ENCODE data around the gene DKKL1.
A peak's percentile ranks its signal among the peaks of the same experiment; 100 is the strongest.

Gene DKKL1

DNA sequence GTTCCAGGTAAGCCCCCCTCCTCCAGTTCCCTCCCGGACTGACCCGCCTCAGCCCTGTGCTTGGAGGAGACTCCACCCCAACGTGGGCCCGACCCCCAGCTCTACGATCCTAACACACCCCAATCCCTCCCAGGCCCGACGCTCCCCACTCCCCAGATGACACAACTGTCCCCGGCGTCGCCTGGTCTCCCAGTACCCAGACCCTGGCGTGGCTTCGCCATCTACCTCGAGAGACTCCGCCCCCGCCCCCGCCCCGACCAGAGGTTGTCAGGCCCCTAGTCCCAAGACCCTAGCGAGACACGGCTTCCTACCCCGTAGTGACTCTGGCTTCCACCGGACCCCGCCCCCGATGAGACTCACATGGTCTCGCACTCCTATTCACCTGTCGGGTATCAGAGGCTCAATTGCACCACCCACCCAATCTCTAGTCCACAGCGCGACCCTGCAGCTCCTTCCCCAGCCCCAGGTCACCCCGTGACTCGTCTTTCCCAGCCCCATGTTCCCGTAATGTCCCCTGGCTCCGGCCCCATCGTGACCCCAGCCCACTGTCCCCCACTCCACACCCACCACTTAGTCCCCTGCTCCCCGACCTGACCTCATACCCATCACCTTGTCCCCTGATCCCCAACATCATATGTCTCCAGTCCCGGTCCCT lies 25.5 kb upstream of the DKKL1 start:
- FAIRE-seq, result no peak
- no peak for DNase-seq (ENCODE audit: low spot score)

DNA sequence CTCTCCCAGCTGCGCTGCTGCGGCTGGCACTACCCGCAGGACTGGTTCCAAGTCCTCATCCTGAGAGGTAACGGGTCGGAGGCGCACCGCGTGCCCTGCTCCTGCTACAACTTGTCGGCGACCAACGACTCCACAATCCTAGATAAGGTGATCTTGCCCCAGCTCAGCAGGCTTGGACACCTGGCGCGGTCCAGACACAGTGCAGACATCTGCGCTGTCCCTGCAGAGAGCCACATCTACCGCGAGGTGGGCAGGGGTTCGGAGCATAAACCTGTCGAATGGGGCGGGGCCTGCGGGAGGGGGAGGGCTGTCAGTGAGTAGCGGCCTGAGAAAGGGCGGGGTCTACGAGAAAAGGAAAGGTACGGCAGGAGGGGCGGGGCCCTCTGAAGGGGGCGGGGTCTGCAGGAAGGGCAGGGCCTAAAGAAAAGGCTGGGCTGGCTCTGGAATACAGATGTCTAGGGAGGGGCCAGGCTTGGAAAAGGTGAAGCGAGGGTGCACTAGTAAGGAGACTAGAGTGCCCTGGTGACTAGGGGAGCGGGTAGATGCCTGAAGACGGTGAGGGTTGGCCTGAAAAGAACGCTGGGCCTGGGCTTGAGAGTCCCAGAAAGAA lies 24.9 kb upstream of the DKKL1 start:
- DNase-seq (ENCODE audit: low spot score) (no peak), FAIRE-seq (no peak)

DNA sequence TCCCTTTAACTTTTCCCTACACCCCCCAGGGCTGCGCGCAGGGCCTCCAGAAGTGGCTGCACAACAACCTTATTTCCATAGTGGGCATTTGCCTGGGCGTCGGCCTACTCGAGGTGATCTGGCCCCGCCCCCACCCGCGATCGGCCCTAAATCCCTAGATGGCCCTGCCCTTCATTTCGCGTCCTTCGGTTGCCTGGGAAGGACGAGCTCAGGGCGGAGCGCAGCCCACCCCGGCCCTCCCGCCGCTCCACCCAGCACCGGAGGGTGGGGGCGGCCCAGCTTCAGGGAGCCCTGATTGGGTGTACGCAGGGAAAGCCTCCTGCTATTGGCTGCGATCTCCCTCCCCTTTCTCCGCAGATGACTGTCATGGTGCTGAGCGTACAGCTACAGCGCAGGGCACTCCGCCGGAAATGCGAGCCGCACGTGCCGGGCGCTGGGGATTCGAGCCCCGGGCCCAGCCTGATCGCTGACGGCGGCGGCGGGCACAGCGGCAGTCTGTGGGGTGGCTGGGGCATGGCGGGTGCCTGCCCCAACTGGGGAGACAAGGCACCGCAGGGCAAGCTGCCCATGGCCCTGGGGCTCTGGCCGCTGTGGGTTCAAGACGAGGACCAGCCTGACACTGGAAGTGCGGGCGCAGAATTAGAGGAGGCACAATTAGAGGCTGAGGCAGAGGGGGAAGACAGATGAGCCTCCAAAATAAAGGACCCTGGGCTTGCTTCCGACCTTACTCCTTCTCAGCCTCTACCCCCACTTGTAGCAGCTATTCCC lies 24.2 kb upstream of the DKKL1 start:
- FAIRE-seq (no peak), DNase-seq (ENCODE audit: low spot score) (no peak)

DNA sequence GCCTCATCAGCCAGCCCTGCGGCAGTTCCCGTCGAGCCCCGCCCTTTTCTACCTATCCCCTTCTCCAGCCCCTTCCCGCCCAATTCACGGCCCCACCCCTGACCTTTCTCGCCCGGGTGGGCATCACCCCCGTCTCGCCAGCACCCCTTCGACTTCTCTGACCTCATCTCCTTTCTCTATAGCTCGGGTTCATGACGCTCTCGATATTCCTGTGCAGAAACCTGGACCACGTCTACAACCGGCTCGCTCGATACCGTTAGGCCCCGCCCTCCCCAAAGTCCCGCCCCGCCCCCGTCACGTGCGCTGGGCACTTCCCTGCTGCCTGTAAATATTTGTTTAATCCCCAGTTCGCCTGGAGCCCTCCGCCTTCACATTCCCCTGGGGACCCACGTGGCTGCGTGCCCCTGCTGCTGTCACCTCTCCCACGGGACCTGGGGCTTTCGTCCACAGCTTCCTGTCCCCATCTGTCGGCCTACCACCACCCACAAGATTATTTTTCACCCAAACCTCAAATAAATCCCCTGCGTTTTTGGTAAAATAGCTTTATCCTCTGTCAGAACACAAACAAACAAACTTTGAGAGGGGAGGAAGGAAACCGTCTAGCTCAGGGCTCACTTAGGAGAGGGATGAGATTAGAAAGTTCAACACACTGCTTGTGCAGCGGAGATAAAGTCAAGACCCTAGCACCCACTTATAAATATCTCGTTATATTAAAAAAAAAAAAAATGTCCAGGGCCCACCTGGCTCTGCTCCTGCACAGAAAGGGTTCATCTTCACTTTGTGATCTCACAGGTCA lies 23.4 kb upstream of the DKKL1 start:
- DNase-seq (ENCODE audit: low spot score) (no peak), FAIRE-seq (no peak)

DNA sequence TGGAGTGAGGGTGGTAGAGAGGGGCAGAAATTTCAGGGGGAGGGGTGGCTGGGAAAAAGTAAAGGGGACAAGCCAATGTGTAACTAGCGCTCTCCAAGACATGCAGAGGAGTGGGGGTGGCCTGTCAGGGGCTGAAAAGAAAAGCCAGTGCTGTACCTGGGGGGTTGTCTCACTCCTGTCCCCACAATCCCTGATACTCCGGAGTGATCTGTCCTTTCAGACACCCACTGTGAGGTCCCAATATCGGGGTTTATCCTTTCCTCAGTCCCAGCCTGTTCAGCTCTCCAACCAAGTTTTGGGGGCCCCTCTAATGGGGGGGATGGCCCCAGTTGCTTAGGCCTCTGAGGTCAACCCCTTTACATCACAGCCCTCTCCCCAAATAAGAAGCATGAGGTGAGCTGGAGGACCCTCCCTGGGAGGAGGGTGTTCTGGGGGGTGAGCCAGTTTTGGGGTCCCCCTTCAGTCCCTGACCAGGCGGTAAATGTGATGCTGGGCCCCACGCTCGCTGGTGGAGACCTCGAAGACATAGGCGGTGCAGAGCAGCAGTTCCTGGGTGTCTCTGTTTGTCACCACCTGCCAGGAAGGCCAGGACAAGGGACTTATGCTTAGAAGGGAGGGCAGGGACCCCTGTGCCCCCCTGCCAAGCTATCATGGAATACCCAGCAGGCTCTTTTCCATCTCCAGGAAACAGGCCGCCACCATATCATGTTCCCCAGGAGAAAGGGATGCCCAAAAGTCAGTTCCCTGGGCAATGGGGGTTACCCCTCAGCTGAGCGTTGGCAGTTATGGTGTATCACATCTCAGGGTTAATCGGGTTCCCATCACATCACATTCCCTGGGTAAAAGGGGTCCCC lies 22.6 kb upstream of the DKKL1 start:
- FAIRE-seq (no peak), DNase-seq (ENCODE audit: low spot score) (no peak)

DNA sequence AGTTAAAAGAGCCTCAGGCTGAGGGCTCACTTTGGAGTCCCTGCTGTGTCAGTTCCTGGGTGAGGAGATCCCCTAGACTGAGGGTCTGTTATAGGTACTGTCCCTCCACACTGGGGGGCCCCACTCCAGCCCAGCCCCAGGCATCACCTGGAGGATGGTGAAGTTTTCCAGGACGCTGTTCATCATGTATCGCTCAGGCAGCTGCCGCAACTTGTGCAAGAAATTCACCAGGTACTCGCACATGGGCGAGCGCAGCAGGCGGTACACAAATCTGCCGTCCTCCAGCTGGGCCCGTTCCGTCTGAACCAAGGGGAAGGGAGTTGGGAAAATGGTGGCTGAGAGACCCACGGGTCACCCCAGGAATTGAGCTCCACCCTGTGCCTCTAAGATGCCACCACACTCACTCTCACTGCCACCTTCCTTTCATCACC lies 21.4 kb upstream of the DKKL1 start:
- DNase-seq (ENCODE audit: low spot score) (no peak), FAIRE-seq (no peak)

DNA sequence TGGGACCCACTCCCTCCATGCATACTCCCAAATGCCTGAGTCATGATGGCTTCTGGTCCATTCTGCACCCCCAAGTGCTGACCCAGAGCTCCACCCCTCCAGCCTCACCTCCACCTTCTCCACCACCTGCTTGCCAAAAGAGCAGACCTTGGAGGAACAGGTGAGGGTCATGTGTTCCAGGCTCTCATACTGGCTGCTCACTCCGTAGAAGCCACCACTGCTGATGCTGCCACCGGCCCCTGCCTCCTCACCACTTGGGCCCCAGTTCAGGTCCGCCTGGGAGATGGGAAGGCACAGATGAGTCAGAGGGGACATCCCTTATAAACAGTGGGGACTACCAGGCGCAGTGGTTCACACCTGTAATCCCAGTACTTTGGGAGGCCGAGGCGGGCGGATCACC lies 20.6 kb upstream of the DKKL1 start:
- FAIRE-seq (no peak), DNase-seq (ENCODE audit: low spot score) (no peak)

DNA sequence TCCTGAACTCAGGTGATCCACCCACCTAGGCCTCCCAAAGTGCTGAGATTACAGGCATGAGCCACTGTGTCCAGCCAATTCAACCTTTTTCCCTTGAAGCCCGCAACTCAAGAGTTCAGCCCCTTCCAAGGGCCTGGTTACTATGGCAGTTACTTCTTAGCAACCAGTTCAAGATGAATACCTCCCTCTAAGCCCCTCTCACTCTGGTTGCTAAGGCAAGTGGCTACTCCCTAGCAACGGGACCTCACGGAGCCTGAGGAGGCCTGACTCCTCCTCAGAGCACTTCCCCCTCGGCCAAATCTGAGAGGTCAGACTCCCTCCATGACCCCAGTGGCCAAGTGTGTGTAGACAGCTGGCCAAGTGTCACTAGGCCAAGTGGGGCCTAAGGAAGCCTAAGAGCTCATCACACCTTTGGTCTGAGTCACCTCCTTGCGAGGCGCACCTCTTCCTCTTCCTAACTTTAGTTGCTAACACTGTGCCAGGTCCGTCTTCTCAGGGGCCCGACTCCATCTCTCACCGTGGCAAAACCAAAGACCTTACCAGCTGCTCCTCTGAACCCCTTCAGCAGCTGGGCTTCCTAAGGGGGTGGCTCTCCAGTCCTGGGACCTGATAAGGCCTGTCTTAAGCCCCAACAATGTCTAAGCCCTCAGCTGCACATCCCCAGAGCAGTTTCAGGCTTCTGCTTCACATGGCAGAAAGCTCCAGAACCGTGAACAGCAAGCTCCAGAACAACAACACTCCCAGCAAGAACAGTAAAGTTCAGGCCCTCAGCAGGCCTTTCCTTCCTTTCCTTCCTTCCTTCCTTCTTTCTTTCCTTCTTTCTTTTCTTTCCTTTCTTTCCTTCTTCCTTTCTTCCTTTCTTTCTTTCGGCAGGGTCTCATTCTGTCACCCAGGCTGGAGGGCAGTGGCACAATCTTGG lies 18.9 kb upstream of the DKKL1 start:
- DNase-seq (ENCODE audit: low spot score) (no peak), FAIRE-seq (no peak)

DNA sequence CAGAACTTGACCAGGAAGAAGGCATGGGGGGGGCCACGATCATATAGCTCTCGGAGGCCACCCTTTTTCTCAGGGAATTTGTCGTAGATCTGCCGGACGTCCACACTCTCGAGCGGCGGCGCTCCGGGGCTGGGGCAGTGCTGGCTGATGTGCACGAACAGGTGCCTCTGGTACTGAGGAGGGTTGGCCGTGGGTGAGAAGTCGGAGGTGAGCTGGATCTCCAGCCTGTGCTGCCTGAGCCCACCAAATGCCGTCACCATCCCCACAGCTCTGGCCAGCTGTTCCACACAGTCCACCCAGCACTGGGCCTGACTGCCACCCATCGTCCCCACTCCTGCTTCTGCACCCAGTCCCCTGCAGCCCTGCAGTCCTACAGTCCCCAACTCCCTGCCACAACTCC lies 16.5 kb upstream of the DKKL1 start:
- FAIRE-seq, result no peak
- DNase-seq (ENCODE audit: low spot score), result no peak

DNA sequence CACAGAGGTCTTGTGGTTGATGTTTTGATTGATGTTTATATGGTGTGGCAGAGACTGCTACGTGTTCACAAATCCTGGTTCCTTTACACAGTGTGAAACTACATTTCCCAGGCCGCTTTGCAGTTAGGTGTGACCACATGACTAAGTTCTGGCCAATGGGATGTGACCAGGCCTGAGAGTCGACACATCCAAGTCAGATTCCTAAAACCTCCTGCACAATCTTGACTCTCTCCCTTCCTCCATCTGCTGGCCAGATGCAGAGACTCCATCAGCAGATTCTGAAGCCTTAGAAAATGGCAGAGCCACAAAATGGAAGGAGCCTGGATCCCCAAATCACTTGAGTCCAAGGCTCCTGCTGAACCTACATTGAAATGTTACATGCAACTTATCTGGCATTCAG lies 15.8 kb upstream of the DKKL1 start:
- FAIRE-seq, result no peak
- DNase-seq (ENCODE audit: low spot score), result peak; percentile 31

DNA sequence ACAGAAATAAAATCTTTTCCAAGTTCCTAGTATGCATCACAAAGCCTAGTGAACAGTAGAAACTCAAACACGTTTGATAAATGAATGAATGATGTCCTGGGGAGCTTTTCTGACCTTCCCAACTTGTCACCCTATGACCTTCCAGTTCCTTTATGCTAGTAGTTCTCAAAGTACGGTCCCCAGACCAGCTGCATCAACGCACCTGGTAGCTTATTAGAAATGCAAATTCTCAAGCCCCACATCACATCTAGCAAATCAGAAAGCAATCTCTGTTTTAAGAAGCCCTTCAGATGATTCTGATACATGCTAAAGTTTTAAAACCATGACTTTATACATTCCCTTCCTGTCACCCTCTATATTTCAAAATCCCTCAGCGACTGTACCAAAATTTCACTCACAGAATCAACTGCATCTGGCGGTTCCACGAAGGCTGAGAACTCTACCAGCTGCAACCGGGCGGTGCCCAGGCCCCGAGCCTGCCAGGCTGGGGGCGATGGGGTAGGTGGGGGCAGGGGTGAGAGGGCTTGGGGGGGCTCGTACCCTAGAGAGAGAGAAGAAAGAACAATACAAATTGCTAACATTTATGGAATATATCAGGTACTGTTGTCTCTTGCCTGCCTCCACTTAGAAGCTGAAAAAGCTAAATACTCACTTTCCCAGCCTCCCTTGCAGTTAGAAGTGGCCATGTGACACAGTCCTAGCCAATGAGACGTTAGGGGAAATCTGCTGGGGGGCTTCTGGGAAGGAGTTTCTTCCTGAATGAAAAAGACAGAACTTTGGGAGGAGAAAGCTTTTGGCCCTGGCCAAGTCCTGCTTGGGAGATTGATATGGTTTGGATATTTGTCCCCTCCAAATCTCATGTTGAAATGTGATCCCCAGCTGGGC lies 15.1 kb upstream of the DKKL1 start:
- FAIRE-seq, result no peak
- no peak for DNase-seq (ENCODE audit: low spot score)

DNA sequence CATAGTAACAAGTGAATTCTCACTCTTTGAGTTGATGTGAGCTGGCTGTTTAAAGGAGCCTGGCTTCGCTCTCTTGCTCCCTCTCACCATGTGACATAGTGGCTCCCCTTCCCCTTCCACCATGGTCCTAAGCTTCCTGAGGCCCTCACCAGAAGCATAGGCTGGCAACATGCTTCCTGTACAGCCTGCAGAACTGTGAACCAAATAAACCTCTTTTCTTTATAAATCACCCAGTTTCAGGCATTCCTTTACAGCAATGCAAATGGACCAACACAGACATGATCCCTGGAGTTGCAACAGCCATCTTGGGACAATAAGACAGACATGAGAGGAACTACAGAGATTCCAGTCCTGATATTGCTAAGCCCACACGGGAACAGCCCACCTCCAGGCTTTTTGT lies 14.1 kb upstream of the DKKL1 start:
- no peak for DNase-seq (ENCODE audit: low spot score)
- FAIRE-seq, result no peak

DNA sequence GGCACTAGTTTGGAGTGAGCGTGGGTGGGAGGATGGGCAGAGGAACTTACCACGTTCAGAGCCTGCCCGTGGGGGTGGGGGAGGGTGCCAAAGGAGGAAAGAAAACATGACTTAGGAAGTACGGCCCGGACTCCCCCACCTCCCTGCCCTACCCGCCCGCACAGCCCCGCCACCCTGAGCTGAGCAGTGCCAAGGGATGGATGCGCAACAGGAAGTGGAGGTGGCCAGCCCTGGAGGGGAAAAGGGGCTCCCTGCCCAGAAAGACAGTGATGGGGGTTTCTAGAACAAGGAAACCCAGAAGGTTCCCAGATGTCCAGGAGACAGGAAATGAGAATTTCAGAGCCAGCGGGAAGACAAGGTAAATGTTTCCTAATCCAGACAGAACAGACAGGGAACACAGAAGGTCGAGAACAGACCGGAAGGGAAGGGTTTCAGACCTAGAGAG lies 7.7 kb upstream of the DKKL1 start:
- no peak for FAIRE-seq
- DNase-seq (ENCODE audit: low spot score), result no peak

DNA sequence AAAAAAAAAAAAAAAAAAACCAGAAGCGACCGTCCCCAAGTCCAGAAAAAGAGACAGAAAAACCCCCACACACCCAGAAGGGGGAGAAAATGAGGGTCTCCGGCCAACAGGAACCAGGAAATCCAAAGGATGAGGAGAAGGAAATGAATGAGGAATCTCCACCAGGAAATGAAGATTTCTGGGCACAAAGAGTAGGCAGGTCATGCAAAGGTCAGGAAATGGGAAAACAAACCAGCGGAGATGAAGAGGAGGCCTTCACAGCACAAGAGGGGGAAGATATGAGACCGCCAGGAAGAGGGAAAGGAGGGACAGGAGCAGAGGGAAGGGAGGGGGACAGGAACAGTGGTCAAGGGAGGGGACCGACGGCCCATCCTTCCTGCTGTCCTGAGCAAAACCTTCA lies 7.3 kb upstream of the DKKL1 start:
- DNase-seq (ENCODE audit: low spot score), result no peak
- no peak for FAIRE-seq

DNA sequence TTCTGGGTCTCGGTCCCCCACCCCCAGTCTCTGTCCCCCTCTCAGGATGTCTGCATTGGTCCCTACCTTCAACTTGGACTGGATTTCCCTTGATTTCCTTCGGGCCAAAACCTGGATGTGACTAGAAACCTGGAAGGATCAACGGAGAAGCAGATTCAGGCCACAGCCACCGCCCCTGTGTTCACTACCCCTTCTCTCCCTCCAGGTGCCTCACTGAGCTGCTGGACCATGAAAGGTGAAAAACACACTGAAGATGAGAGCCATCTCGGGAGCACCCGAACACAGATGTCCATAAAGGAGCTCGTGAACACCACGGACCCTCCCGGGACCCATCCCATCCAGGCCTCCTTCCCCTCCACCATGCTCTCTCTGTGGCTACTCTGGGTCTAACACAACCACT lies 6.5 kb upstream of the DKKL1 start:
- no peak for DNase-seq (ENCODE audit: low spot score)
- no peak for FAIRE-seq

DNA sequence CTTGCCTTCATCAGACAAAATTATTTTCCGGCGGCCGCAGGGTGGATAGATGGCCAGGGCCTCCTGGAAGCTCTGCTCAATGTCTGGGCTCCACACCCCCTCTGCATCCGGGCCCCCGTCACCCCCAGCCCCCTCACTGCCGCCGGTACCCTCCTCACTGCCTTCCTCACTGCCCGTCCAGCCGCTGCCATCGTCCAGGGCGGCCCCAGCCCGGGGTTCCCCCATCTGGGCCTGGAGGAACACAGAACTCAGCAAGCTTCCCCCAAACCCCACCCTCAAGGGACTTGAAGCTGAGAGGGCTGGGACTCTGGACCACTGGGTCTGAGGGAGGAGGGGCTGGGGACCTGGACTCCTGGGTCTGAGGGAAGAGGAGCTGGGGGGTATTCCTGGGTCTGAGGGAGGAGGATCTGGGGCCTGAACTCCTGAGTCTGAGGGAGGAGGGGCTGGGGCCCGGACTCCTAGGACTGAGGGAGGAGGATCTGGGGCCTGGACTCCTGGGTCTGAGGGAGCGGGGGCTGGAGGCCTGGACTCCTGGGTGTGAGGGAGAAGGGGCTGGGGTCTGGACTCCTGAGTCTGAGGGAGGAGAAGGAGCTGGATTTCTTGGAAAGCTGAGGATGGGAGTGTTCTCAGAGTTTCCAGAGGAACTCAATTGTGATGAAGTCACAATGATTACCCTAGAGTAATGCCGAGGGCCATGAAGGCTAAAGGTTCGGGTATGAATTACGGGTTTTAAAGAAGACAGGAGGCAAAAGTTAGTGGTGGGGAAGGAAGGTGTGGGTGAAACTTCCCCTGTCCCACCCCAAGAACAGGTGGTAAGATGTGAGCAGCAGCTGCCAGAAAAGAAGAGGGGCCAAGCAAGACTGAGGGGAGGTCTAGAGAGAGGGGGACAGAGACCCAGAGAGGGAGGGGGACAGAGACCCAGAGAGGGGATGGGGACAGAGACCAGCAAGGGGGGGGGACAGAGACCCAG lies 3.5 kb upstream of the DKKL1 start:
- FAIRE-seq, result no peak
- no peak for DNase-seq (ENCODE audit: low spot score)

DNA sequence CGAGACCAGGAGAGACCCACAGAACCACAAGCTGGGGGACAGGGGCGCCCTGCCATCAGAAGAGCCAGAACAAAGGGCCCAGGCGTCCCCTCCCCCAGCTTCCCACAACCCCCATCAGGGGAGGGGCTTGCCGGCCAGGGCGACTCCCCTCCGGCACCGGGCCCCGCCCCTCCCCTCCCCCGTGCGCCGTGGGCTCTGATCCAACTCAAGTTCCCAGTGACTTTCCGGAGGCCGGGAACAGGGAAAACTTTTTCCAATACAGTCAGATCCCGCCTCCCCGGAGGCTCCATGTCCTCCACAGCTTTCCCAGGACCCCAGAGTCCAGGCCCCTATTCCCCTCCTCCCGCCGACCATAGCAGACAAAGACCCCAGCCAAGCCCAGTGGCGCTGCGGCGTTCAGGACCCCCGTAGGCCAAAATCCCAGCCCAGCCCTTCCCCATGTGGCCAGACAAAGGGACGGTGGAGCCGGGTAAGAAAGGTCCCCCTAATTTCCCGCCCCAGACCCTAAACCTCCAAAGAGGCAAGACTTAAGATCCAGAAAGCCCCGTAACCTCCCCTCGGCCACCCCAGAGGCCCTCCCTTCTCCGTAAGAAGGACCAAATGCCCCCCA lies 2.1 kb upstream of the DKKL1 start:
- DNase-seq (ENCODE audit: low spot score) (no peak), FAIRE-seq (no peak)

Measured in RCC 7860 (cell line).